ENCODE measurements around the gene USP7.

USP7 gene

DNA sequence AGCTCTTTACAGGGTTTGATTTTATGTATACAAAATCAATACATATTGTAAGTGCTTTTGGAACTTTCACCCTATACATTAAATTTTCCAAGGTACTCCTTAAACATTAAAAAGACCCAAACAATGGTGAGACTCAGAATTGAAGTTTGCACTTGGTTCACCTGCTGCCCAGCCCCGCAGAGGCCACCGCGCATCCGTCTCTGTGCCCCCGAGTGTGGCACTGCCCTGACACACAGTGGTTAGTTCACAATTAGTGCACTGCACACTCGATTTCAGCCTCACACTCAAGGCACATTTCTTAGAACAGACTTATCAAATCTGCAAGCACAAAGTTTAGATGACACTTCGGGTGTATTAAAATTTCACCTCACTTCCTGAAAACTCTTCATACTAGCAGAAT is 38.3 kb downstream of the USP7 start:
- TF ChIP-seq, protein P1, sequence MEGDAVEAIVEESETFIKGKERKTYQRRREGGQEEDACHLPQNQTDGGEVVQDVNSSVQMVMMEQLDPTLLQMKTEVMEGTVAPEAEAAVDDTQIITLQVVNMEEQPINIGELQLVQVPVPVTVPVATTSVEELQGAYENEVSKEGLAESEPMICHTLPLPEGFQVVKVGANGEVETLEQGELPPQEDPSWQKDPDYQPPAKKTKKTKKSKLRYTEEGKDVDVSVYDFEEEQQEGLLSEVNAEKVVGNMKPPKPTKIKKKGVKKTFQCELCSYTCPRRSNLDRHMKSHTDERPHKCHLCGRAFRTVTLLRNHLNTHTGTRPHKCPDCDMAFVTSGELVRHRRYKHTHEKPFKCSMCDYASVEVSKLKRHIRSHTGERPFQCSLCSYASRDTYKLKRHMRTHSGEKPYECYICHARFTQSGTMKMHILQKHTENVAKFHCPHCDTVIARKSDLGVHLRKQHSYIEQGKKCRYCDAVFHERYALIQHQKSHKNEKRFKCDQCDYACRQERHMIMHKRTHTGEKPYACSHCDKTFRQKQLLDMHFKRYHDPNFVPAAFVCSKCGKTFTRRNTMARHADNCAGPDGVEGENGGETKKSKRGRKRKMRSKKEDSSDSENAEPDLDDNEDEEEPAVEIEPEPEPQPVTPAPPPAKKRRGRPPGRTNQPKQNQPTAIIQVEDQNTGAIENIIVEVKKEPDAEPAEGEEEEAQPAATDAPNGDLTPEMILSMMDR (IDR thresholded peaks at IDR 0.05; ENCODE audit: low read depth, low read length, missing control alignments), result no peak
- no peak for DNase-seq (ENCODE audit: extremely low read depth, low read depth)
- no peak overlapping the region for H3K4me3 ChIP-seq (replicated peaks; ENCODE audit: low read depth, low read length)

DNA sequence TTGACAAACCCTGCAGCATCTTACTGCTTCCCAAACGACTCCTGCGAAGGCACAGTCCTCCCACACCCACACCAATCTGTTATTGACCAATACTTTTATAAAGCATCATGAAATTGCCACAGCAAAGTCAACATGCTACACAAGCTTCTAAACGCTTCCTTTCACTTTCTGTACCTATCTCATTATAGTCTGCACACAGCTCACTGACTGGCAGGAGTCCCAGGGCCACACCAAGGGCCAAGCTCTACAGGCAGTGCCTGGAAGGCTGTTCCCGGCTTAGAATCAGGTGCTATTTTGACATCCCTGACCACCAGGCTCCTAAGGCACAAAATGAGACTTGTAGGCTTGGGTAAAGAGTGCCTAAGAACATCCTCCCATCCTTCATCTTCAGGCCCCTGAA is 39.5 kb downstream of the USP7 start:
- DNase-seq (ENCODE audit: extremely low read depth, low read depth), result no peak
- TF ChIP-seq, protein P1 (IDR thresholded peaks at IDR 0.05; ENCODE audit: low read depth, low read length, missing control alignments), result no peak
- H3K4me3 ChIP-seq (replicated peaks; ENCODE audit: low read depth, low read length), result no peak overlapping the region

DNA sequence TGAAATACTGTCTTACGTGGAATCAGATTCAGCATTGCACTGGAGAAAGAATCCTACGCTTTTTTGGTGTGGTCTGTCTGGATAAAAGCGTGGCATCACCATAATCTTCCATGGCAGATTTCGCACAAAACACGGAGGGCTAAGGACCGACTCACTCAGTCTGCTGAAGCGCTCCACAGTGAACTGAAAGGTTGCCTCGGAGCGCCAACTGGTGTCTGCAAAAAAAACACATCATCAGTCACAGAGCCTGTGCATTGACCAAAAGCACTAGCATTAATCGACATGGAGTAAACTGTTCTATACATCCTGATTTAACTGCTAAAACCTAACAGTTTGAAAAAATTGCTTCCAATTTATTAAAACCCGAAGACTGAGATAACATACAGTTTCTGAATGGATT is 40.5 kb downstream of the USP7 start:
- no peak overlapping the region for H3K4me3 ChIP-seq (replicated peaks; ENCODE audit: low read depth, low read length)
- DNase-seq (ENCODE audit: extremely low read depth, low read depth), result no peak
- TF ChIP-seq, protein P1 (IDR thresholded peaks at IDR 0.05; ENCODE audit: low read depth, low read length, missing control alignments), result no peak

DNA sequence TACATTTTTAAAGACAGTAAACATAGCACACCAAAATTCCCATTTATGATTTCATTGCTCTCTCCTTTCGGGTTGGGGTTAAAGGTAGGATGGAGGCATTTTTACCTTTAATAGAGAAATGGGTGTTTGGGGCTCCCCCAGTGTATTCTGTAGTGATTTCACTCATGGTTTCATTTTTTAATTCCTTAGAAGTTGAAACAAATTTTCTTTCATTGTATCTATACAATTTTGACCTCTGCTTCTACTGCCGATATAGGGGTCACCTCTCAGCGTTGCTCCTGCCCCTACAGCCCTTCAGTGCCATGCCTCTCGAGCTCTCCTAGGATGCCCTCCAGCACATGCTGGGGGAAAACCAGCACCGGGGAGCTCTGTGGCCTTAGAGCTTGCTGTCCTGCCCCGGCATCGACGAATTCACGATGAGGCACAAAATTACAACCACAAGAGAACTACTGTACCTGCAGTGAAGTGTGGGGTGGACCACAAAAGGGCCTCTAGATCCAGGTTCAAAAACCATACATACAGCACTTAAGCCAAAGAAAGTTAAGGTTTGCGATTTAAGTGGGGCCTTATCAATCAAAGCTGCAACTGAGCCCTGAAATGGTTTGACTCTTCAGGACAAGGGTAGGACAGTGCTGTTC is 42.2 kb downstream of the USP7 start:
- no peak overlapping the region for H3K4me3 ChIP-seq (replicated peaks; ENCODE audit: low read depth, low read length)
- no peak for DNase-seq (ENCODE audit: extremely low read depth, low read depth)
- TF ChIP-seq, protein P1 (IDR thresholded peaks at IDR 0.05; ENCODE audit: low read depth, low read length, missing control alignments), result no peak

DNA sequence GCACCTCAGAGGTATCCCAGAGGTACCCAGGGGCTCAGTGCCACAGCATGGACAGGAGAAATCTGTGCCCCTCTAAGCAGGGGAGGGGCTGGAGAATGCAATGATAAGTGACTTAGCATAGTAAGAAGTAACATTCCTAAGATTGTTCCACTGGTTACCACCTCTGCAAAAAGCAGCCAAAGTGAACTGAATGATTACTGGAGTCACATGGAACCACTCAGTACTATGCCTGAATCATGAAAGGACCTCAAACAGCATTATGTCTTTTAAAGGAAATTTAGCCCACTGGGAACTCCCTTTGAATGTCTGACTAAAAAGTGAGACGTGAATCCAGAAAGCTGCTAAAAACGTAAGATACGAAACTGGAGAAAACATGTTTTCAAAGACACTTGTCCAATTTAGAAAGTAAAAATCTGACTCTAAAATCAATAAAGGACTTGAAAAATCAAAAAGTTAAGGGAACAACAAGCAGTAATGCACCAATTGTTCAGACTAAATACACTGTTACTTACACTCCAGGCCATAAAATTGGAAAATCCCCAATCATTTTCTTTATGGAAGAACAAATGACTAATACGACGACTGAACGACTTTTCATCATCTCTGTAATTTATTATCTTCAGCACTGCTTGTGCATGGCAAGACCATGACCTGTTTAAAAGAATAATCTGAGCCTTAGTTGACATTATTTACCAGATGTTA is 42.9 kb downstream of the USP7 start:
- no peak for DNase-seq (ENCODE audit: extremely low read depth, low read depth)
- H3K4me3 ChIP-seq (replicated peaks; ENCODE audit: low read depth, low read length), result no peak overlapping the region
- TF ChIP-seq, protein P1 (IDR thresholded peaks at IDR 0.05; ENCODE audit: low read depth, low read length, missing control alignments), result no peak

DNA sequence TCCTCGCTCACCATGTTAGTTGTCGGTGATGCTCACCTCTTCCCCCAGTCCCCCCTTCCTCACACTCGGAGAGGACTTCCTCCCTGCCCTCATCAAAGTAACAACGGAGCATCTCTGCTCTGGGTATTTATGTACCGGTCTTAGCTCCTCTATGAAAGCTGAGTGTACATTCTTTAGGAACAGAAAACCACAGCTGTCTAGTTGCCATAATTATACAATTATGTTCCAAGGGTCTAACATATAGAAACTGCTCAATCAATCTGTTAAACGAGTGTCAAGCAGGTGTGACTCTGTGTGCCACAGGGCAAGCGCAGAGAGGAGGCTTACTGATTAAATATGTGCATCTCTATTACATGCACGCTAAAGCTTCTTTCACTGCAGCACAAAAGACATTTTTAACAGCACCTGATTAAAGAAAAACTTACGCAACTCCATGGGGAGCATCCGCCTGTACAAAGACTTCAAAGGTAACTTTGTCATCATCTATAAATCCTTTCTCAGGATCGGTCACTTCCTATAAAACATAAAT is 43.7 kb downstream of the USP7 start:
- no peak for DNase-seq (ENCODE audit: extremely low read depth, low read depth)
- H3K4me3 ChIP-seq (replicated peaks; ENCODE audit: low read depth, low read length), result no peak overlapping the region
- TF ChIP-seq, protein P1 (IDR thresholded peaks at IDR 0.05; ENCODE audit: low read depth, low read length, missing control alignments), result no peak
